VCaP (cell line): ENCODE measurements around the gene NRP1.

Experiments used
- H3K27ac ChIP-seq: fragments of 450-650 bp; 2 replicates; pipeline ENCODE4 v1.5.1; 2017
- CTCF ChIP-seq: fragments of 450-650 bp; conservative IDR thresholded peaks from 2 replicates; pipeline ENCODE4 v1.5.1; 2017; ENCODE audit warnings: mild to moderate bottlenecking, moderate library complexity

The NRP1 gene

GRCh38 chr10:33152750-33153149, 181.7 kb downstream of the NRP1 start:
- no peak overlapping the region for H3K27ac ChIP-seq
- TF ChIP-seq CTCF = no peak

GRCh38 chr10:33152146-33152545, 182.3 kb downstream of the NRP1 start:
- no peak for TF ChIP-seq CTCF
- no peak overlapping the region for H3K27ac ChIP-seq

- no peak for TF ChIP-seq CTCF
- H3K27ac ChIP-seq = peak overlapping the region; percentile 64
Observed at GRCh38 chr10:33151344-33151864, 183.1 kb downstream of the NRP1 start.

GRCh38 chr10:33150889-33151288, 183.6 kb downstream of the NRP1 start:
- TF ChIP-seq CTCF = no peak
- H3K27ac ChIP-seq = peak overlapping the region; percentile 64

GRCh38 chr10:33150146-33150545, 184.3 kb downstream of the NRP1 start:
- TF ChIP-seq CTCF = no peak
- H3K27ac ChIP-seq = peak overlapping the region; percentile 64

- no peak for TF ChIP-seq CTCF
- H3K27ac ChIP-seq = no peak overlapping the region
Observed at GRCh38 chr10:33147013-33147310, 187.5 kb downstream of the NRP1 start.

GRCh38 chr10:33146189-33147012, 188.1 kb downstream of the NRP1 start:
- no peak overlapping the region for H3K27ac ChIP-seq

More at GRCh38 chr10:33146189-33147012, 188.1 kb downstream of the NRP1 start:
- TF ChIP-seq CTCF = no peak
